Trophoblast cell (in vitro differentiated cells and primary cell): ENCODE results near the gene NCAPD2.
A peak's percentile ranks its signal among the peaks of the same experiment; 100 is the strongest.

Experiments used
- DNase-seq, 2 donors: peaks; one replicate each; pipeline ENCODE4 v3.0.0-alpha.2; 2016
- H2AFZ ChIP-seq: 2 replicates; pipeline ENCODE4 v1.6.1; 2013; ENCODE audit warnings: low read length, moderate library complexity, mild to moderate bottlenecking; ENCODE audit not compliant: insufficient read depth, poor library complexity
- H2AK5ac ChIP-seq: 2 replicates; pipeline ENCODE4 v1.6.1; 2013; ENCODE audit warnings: mild to moderate bottlenecking, low read length
- H2BK120ac ChIP-seq: 2 replicates; pipeline ENCODE4 v1.6.1; 2013; ENCODE audit warnings: low read length, mild to moderate bottlenecking, moderate library complexity; ENCODE audit not compliant: insufficient read depth, poor library complexity
- H2BK12ac ChIP-seq: 2 replicates; pipeline ENCODE4 v1.6.1; 2013; ENCODE audit warnings: mild to moderate bottlenecking, low read length, moderate library complexity
- H2BK5ac ChIP-seq: 2 replicates; pipeline ENCODE4 v1.6.1; 2013; ENCODE audit warnings: low read length, low read depth, moderate library complexity, mild to moderate bottlenecking; ENCODE audit not compliant: poor library complexity
- H3K14ac ChIP-seq: 2 replicates; pipeline ENCODE4 v1.6.1; 2013; ENCODE audit warnings: mild to moderate bottlenecking, low read length
- H3K18ac ChIP-seq: 2 replicates; pipeline ENCODE4 v1.6.1; 2013; ENCODE audit warnings: mild to moderate bottlenecking, low read length
- H3K23ac ChIP-seq: 2 replicates; pipeline ENCODE4 v1.6.1; 2013; ENCODE audit warnings: low read length
- H3K27ac ChIP-seq: 2 replicates; pipeline ENCODE4 v1.5.1; 2013; ENCODE audit warnings: low read depth, mild to moderate bottlenecking, inconsistent platforms, low read length, moderate library complexity
- H3K27me3 ChIP-seq: 2 replicates; pipeline ENCODE4 v1.6.1; 2013; ENCODE audit warnings: inconsistent platforms, mild to moderate bottlenecking, low read length, moderate library complexity; ENCODE audit not compliant: insufficient read depth
- H3K36me3 ChIP-seq, 2 experiments: 1 replicate in 1 of 2; 2 replicates in 1 of 2; pipeline ENCODE4 v1.6.1; 2013; ENCODE audit warnings: low read length in 2 of 2, mild to moderate bottlenecking in 2 of 2, moderate library complexity in 1 of 2; ENCODE audit not compliant: insufficient read depth in 2 of 2, control insufficient read depth in 1 of 2
- H3K4ac ChIP-seq: 2 replicates; pipeline ENCODE4 v1.6.1; 2013; ENCODE audit warnings: low read depth, mild to moderate bottlenecking, low read length, moderate library complexity
- H3K4me1 ChIP-seq, 2 experiments: 1 replicate in 1 of 2; 2 replicates in 1 of 2; pipeline ENCODE4 v1.6.1; 2013; ENCODE audit warnings: low read length in 2 of 2, mild to moderate bottlenecking in 2 of 2, moderate library complexity in 1 of 2; ENCODE audit not compliant: insufficient read depth in 2 of 2, control insufficient read depth in 1 of 2
- H3K4me2 ChIP-seq: 2 replicates; pipeline ENCODE4 v1.6.1; 2013; ENCODE audit warnings: inconsistent platforms, mild to moderate bottlenecking, low read length, moderate library complexity
- H3K4me3 ChIP-seq: 2 replicates; pipeline ENCODE4 v1.5.1; 2013; ENCODE audit warnings: mild to moderate bottlenecking, low read depth, low read length, inconsistent platforms
- H3K79me1 ChIP-seq: one replicate; pipeline ENCODE4 v1.6.1; 2013; ENCODE audit warnings: low read length
- H3K79me2 ChIP-seq: 2 replicates; pipeline ENCODE4 v1.6.1; 2013; ENCODE audit warnings: low read length, mild to moderate bottlenecking; ENCODE audit not compliant: control insufficient read depth, insufficient read depth, poor library complexity
- H3K9ac ChIP-seq: 2 replicates; pipeline ENCODE4 v1.6.1; 2013; ENCODE audit warnings: mild to moderate bottlenecking, low read length
- H3K9me3 ChIP-seq: 2 replicates; pipeline ENCODE4 v1.6.1; 2013; ENCODE audit warnings: low read depth, mild to moderate bottlenecking, control low read depth, inconsistent platforms, low read length; ENCODE audit not compliant: insufficient read depth
- H4K12ac ChIP-seq: 2 replicates; pipeline ENCODE4 v1.6.1; 2013; ENCODE audit warnings: low read depth, mild to moderate bottlenecking, low read length, moderate library complexity
- H4K8ac ChIP-seq: 2 replicates; pipeline ENCODE4 v1.6.1; 2013; ENCODE audit warnings: low read depth, mild to moderate bottlenecking, low read length, moderate library complexity
- H4K91ac ChIP-seq: one replicate; pipeline ENCODE4 v1.6.1; 2013; ENCODE audit warnings: low read depth, mild to moderate bottlenecking, low read length, moderate library complexity
- WGBS: extraction: QIAGEN DNeasy Blood & Tissue Kit; methylation state at CpG from one replicate; pipeline ENCODE4 v1.1.7; 2013; ENCODE audit warnings: missing lambda C conversion rate; ENCODE audit not compliant: insufficient read length, insufficient coverage; ENCODE audit errors: extremely low coverage; 5-methylcytosine and 5-hydroxymethylcytosine counted together

NCAPD2 gene

GRCh38 chr12:6549684-6550151, 55.8 kb downstream of the NCAPD2 start:
- Histone ChIP-seq H3K27me3 (no peaks in the 10 kb centered on the region), H3K4me3 (no peak overlapping the region), H3K4ac (no peak overlapping the region), H3K9me3 (peaks cover 6% of the 10 kb centered on the region), H2BK120ac (no peak overlapping the region), H3K23ac (no peak overlapping the region), H4K91ac (no peak overlapping the region), H3K36me3 (peaks cover 4 to 12% of the 10 kb centered on the region in 2 experiments), H2AK5ac (no peak overlapping the region), H3K4me1 (peaks cover 14 to 18% of the 10 kb centered on the region in 2 experiments), H4K12ac (no peak overlapping the region), H3K4me2 (no peak overlapping the region), H3K79me2 (no peaks in the 10 kb centered on the region), H3K27ac (no peak overlapping the region), H3K79me1 (peaks cover 2% of the 10 kb centered on the region), H2BK5ac (no peak overlapping the region), H4K8ac (no peak overlapping the region), H3K9ac (no peak overlapping the region), H3K18ac (no peak overlapping the region), H3K14ac (no peak overlapping the region), H2BK12ac (no peak overlapping the region), H2AFZ (no peak overlapping the region)
- DNase-seq = no peak
- no CpG with 5 or more reads among the region's 18 CpGs for whole genome bisulfite sequencing

- Histone ChIP-seq H3K4me3 (no peak overlapping the region), H3K18ac (no peak overlapping the region), H3K4ac (no peak overlapping the region), H4K8ac (no peak overlapping the region), H3K27me3 (no peaks in the 10 kb centered on the region), H2BK120ac (no peak overlapping the region), H2AK5ac (peak overlapping the region; percentile 14), H3K4me2 (no peak overlapping the region), H3K4me1 (peaks cover 20 to 26% of the 10 kb centered on the region in 2 experiments), H3K27ac (no peak overlapping the region), H3K79me1 (peaks cover 4% of the 10 kb centered on the region), H3K79me2 (peaks cover 3% of the 10 kb centered on the region), H3K14ac (no peak overlapping the region), H3K36me3 (peaks cover 4 to 12% of the 10 kb centered on the region in 2 experiments), H3K9ac (no peak overlapping the region), H3K23ac (no peak overlapping the region), H2BK5ac (no peak overlapping the region), H4K91ac (no peak overlapping the region), H4K12ac (no peak overlapping the region), H2AFZ (no peak overlapping the region), H2BK12ac (no peak overlapping the region), H3K9me3 (peaks cover 6% of the 10 kb centered on the region)
- WGBS = no CpG with 5 or more reads among the region's 24 CpGs
- DNase-seq = no peak
Measured at GRCh38 chr12:6550294-6551062, 56.6 kb downstream of the NCAPD2 start.

- no peak overlapping the region for H4K8ac ChIP-seq
- peaks cover 6% of the 10 kb centered on the region for H3K9me3 ChIP-seq
- WGBS = no CpG with 5 or more reads among the region's 18 CpGs
- H2AFZ ChIP-seq = no peak overlapping the region
- no peak overlapping the region for H4K91ac ChIP-seq
- no peak for DNase-seq
- peaks cover 6% of the 10 kb centered on the region for H3K79me1 ChIP-seq
- H3K79me2 ChIP-seq = peaks cover 5% of the 10 kb centered on the region
- H3K14ac ChIP-seq = no peak overlapping the region
- H3K23ac ChIP-seq = no peak overlapping the region
- no peaks in the 10 kb centered on the region for H3K27me3 ChIP-seq
- H3K4me2 ChIP-seq = no peak overlapping the region
- no peak overlapping the region for H2BK120ac ChIP-seq
- H3K27ac ChIP-seq = no peak overlapping the region
- no peak overlapping the region for H2AK5ac ChIP-seq
- H3K36me3 ChIP-seq = peaks cover 4 to 10% of the 10 kb centered on the region in 2 experiments
- H3K9ac ChIP-seq = no peak overlapping the region
- H3K4me1 ChIP-seq = peaks cover 20 to 29% of the 10 kb centered on the region in 2 experiments
- no peak overlapping the region for H3K4ac ChIP-seq
- H3K4me3 ChIP-seq = no peak overlapping the region
- no peak overlapping the region for H4K12ac ChIP-seq
- H2BK12ac ChIP-seq = no peak overlapping the region
- H3K18ac ChIP-seq = no peak overlapping the region
- no peak overlapping the region for H2BK5ac ChIP-seq
Measured at GRCh38 chr12:6551063-6551461, 57.2 kb downstream of the NCAPD2 start.

- no peak overlapping the region for H3K18ac ChIP-seq
- peaks cover 20 to 29% of the 10 kb centered on the region in 2 experiments for H3K4me1 ChIP-seq
- no peak overlapping the region for H2BK120ac ChIP-seq
- no peak overlapping the region for H3K23ac ChIP-seq
- H4K8ac ChIP-seq = no peak overlapping the region
- no peaks in the 10 kb centered on the region for H3K27me3 ChIP-seq
- H3K9ac ChIP-seq = no peak overlapping the region
- peaks cover 4% of the 10 kb centered on the region for H3K9me3 ChIP-seq
- H3K4me2 ChIP-seq = no peak overlapping the region
- no peak overlapping the region for H3K4ac ChIP-seq
- no peak overlapping the region for H4K12ac ChIP-seq
- H2BK5ac ChIP-seq = no peak overlapping the region
- no CpG with 5 or more reads among the region's 11 CpGs for WGBS
- no peak overlapping the region for H2AFZ ChIP-seq
- H2AK5ac ChIP-seq = no peak overlapping the region
- no peak overlapping the region for H4K91ac ChIP-seq
- H3K27ac ChIP-seq = no peak overlapping the region
- no peak overlapping the region for H2BK12ac ChIP-seq
- DNase-seq = no peak
- no peak overlapping the region for H3K14ac ChIP-seq
- no peak overlapping the region for H3K4me3 ChIP-seq
- H3K36me3 ChIP-seq = peaks cover 4 to 11% of the 10 kb centered on the region in 2 experiments
- H3K79me1 ChIP-seq = peaks cover 6% of the 10 kb centered on the region
- peaks cover 5% of the 10 kb centered on the region for H3K79me2 ChIP-seq
Measured at GRCh38 chr12:6551496-6552139, 57.7 kb downstream of the NCAPD2 start.
